HUES64 (cell line): ENCODE data around the gene RERE.

Experiments used
- H3K27ac ChIP-seq: 2 replicates; pipeline ENCODE4 v1.7.0; 2013; ENCODE audit warnings: low read depth, low read length, inconsistent platforms
- H3K27me3 ChIP-seq: 2 replicates; pipeline ENCODE4 v1.6.1; 2013; ENCODE audit warnings: mild to moderate bottlenecking, low read length; ENCODE audit not compliant: insufficient read depth
- H3K36me3 ChIP-seq: 2 replicates; pipeline ENCODE4 v1.6.1; 2013; ENCODE audit warnings: mild to moderate bottlenecking, low read length; ENCODE audit not compliant: insufficient read depth
- H3K4me1 ChIP-seq: 2 replicates; pipeline ENCODE4 v1.6.1; 2013; ENCODE audit warnings: mild to moderate bottlenecking, low read length, moderate library complexity; ENCODE audit not compliant: insufficient read depth
- H3K4me3 ChIP-seq: 2 replicates; pipeline ENCODE4 v1.5.1; 2013; ENCODE audit warnings: mild to moderate bottlenecking, low read length, moderate library complexity
- H3K9ac ChIP-seq: 2 replicates; pipeline ENCODE4 v1.6.1; 2013; ENCODE audit warnings: mild to moderate bottlenecking, low read depth, low read length
- H3K9me3 ChIP-seq: 2 replicates; pipeline ENCODE4 v1.6.1; 2013; ENCODE audit warnings: low read depth, low read length; ENCODE audit not compliant: insufficient read depth
- WGBS: fragments of 150-250, 120-280 bp; methylation state at CpG from one replicate; pipeline ENCODE4 v1.1.7; 2013; ENCODE audit warnings: missing lambda C conversion rate; 5-methylcytosine and 5-hydroxymethylcytosine counted together

The RERE gene

DNA sequence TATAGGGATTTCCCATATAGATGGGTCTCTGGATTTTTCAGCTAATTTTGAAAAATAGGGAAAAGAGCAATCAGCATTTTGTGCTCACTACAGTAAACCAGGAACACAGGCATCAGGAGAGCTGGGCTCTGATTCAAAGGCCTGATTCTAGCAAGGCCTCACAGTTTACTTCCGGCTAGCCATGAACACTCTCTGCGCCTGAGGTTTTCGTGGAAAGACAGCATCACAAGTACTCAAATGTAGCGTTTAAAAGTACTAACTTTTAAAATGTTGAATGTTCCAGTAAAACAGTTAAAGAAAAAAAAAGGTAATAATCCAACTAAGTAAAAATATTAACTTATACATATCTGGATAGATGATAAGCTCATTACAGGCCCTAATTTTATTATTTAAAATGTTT, 379.0 kb downstream of the RERE start:
- Histone ChIP-seq H3K27me3 (no peaks in the 10 kb centered on the region), H3K4me3 (no peak overlapping the region), H3K9ac (no peak overlapping the region), H3K36me3 (no peaks in the 10 kb centered on the region), H3K4me1 (peaks cover 34% of the 10 kb centered on the region), H3K9me3 (no peaks in the 10 kb centered on the region), H3K27ac (peak overlapping the region; percentile 62; the same call in 1 of the 2 replicates)
- 93% methylated on average over 4 of the region's 4 CpGs for WGBS

DNA sequence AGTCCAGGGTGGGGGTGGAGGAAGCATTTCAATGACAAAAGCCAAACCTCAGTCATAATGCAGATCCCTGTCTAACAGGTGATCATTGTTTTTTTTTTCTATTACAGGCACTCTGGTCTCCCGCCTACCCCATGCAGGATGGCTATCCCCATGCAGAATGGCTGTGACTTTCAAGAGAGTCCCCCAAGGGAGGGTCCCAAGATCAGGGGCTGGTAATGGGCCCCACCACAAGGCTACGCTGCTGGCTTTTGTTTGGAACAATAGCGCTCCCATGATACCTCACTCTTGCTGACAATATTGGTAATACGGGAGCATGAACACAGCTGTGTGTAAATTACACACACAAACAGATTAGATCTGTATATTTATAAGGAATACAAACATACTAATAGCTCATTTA, 380.1 kb downstream of the RERE start:
- H3K9me3 ChIP-seq = no peaks in the 10 kb centered on the region
- no peak overlapping the region; the same call in none of the 2 replicates for H3K27ac ChIP-seq
- H3K27me3 ChIP-seq = no peaks in the 10 kb centered on the region
- 54% methylated on average over 2 of the region's 4 CpGs for WGBS
- H3K36me3 ChIP-seq = no peaks in the 10 kb centered on the region
- peaks cover 34% of the 10 kb centered on the region for H3K4me1 ChIP-seq
- no peak overlapping the region for H3K4me3 ChIP-seq
- H3K9ac ChIP-seq = no peak overlapping the region

DNA sequence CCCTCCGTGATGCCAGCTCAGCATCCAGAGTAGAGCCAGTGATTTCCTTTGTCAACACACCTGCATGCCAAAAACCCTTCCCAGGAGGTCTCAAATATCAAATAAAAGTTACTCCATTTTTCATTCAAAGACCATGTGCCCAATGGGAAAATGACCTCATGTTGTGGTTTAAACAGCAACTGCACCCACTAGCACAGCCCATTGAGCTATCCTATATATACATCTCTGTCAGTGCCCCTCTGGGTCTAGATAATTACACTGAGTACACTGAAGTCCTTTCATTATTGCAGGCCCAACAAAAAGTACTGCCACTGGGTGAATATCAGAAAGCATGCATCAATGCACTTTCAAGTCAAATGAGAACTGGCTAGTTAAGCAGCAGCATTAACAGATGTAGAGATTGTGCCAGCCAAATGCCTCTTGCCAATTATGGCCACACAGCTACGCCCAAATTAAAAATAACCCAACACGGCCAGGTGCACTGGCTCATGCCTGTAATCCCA, 381.8 kb downstream of the RERE start:
- no peaks in the 10 kb centered on the region for H3K36me3 ChIP-seq
- peaks cover 36% of the 10 kb centered on the region for H3K4me1 ChIP-seq
- WGBS = 98% methylated on average over 3 of the region's 3 CpGs
- H3K9me3 ChIP-seq = no peaks in the 10 kb centered on the region
- H3K27me3 ChIP-seq = no peaks in the 10 kb centered on the region
- H3K9ac ChIP-seq = no peak overlapping the region
- no peak overlapping the region for H3K27ac ChIP-seq
- H3K4me3 ChIP-seq = no peak overlapping the region

DNA sequence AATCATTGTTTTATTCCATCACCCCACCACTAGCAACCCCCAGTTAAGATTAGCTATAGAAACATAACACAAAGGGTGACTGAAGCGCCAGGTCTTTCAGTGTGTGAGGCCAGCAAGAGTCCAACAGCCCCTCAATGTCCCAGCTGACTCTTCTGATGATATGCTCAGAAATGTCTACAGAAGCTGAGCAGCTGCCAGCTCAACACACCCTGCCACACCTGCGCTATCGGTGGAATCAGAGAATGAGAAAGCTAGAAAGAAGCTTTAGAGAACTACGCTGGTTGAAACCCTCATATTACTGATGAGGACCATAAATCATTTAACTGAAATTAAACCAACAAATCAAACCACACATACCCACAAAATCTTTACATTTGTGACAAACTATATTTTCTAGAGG, 383.3 kb downstream of the RERE start:
- Histone ChIP-seq H3K4me3 (no peak overlapping the region), H3K9me3 (no peaks in the 10 kb centered on the region), H3K36me3 (no peaks in the 10 kb centered on the region), H3K27ac (no peak overlapping the region), H3K9ac (no peak overlapping the region), H3K4me1 (peaks cover 30% of the 10 kb centered on the region), H3K27me3 (no peaks in the 10 kb centered on the region)
- WGBS = 91% methylated on average over 4 of the region's 4 CpGs

DNA sequence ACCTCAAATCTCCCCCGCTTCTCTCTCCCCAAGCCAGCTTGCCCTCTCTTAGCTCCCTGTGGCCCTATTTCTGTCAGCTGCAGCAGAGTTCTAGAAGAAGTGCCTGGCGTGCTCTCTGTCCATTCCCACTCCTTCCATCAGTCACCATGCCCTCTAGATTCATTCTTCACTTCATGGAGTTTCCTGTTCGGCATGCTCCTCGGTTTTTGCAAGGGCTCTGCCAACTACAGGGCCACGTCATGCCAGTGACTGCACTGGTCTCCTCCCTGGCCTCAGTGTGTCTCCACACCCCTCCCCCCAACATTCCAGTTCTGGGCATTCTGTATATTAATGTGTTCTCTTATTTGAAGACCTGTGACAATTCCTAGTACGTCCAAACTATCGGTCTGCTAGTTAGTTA, 385.7 kb downstream of the RERE start:
- Histone ChIP-seq H3K4me1 (peaks cover 8% of the 10 kb centered on the region), H3K27ac (no peak overlapping the region), H3K4me3 (no peak overlapping the region), H3K36me3 (no peaks in the 10 kb centered on the region), H3K27me3 (no peaks in the 10 kb centered on the region), H3K9ac (no peak overlapping the region), H3K9me3 (no peaks in the 10 kb centered on the region)
- 91% methylated on average over 7 of the region's 7 CpGs for WGBS

DNA sequence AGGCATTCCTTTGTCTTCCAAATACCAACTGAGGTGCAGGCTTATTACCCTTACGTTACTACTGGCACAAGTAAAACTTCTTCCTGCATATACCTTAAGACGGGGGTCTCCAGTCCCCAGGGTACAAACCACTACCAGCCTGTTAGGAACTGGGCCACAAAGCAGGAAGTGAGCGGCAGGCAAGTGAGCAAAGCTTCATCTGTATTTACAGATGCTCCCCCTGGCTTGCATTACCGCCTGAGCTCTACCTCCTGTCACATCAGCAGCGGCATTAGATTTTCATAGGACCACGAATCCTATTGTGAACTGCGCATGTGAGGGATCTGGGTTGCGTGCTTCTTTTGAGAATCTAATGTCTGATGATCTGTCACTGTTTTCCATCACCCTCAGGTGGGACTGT, 386.4 kb downstream of the RERE start:
- 85% methylated on average over 8 of the region's 8 CpGs for WGBS
- no peak overlapping the region for H3K27ac ChIP-seq

DNA sequence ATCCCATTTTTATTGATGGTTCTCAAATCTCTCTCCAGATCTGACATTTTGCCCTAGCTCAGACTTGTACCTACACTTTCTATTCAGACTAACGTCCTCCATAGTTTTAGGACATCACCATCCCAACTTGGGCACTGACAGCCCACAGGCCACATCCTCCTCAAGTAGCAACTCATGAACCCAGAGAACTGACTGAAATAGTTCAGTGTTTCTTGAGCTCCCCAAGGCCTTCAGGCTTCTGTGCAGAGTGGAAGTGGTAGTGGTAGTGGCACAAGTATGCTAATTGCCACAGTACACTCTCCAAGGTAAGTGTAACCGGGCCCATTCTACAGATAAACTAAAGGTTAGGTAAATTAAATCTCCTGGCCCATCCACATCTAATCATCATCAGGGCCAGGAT, 387.0 kb downstream of the RERE start:
- H3K4me1 ChIP-seq = 0 out of 2 replicates have a peak, but pooled peaks cover 6% of the 10 kb centered on the region
- no peaks in the 10 kb centered on the region for H3K9me3 ChIP-seq
- 93% methylated on average over 2 of the region's 2 CpGs for WGBS
- no peak overlapping the region for H3K4me3 ChIP-seq
- no peak overlapping the region for H3K27ac ChIP-seq
- H3K36me3 ChIP-seq = no peaks in the 10 kb centered on the region
- no peak overlapping the region for H3K9ac ChIP-seq
- no peaks in the 10 kb centered on the region for H3K27me3 ChIP-seq

More for the DNA sequence above, 386.4 kb downstream of the RERE start:
- Histone ChIP-seq H3K4me1 (0 out of 2 replicates have a peak, but pooled peaks cover 2% of the 10 kb centered on the region), H3K27me3 (no peaks in the 10 kb centered on the region), H3K9ac (no peak overlapping the region), H3K9me3 (no peaks in the 10 kb centered on the region), H3K4me3 (no peak overlapping the region), H3K36me3 (no peaks in the 10 kb centered on the region)

DNA sequence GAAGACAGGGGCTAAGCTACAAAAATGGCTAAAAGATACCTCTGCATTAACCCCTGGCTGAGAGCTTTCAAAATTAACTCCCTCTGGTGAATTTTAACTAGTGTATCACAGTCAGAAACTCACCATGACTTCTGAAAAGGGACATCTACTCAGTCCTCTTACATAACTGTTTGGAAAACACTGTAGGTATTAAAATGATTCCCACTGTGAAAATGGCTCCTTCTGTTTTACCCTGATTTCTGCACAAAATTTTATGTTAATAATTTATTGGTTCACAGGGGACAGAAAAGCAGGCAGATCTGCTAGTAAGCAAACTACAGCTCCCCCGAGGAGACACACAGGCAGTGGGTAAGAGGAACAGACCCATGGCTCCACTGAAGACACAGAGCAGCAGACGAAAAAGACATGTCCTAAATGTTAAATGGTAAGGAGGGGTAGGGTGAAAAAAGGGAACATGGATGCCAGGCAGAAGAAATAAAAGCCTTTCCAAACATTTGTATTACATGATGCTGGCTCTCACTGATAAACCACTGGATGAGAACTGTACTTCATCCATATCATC, 387.8 kb downstream of the RERE start:
- H3K9me3 ChIP-seq = no peaks in the 10 kb centered on the region
- no peak overlapping the region for H3K4me3 ChIP-seq
- WGBS = 89% methylated on average over 2 of the region's 2 CpGs
- no peaks in the 10 kb centered on the region for H3K36me3 ChIP-seq
- H3K9ac ChIP-seq = no peak overlapping the region
- no peak overlapping the region for H3K27ac ChIP-seq
- peaks cover 14% of the 10 kb centered on the region; the same call in 1 of the 2 replicates for H3K4me1 ChIP-seq
- H3K27me3 ChIP-seq = no peaks in the 10 kb centered on the region

DNA sequence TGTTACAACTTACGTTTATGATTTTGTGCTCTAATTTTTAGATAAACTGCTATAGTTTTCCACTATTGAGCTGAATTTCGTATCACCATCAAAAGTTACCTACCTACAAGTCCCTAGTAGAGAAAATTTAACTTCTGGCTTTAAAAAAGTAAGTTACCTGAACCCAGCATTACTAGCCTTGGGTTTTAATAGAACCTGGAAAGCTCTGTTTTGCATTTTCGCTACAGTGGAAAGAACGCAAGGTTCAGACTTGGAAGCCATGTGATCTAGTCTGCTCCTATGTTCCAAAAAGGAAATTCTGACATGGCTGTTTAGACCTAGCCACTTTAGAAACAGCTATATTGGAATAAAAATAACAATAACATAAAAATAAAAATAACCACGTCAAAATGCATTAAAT, 389.0 kb downstream of the RERE start:
- H3K27ac ChIP-seq = no peak overlapping the region
- WGBS = 91% methylated on average over 5 of the region's 5 CpGs
- no peaks in the 10 kb centered on the region for H3K27me3 ChIP-seq
- H3K4me3 ChIP-seq = no peak overlapping the region
- H3K9me3 ChIP-seq = no peaks in the 10 kb centered on the region
- peaks cover 15% of the 10 kb centered on the region; the same call in 1 of the 2 replicates for H3K4me1 ChIP-seq
- no peaks in the 10 kb centered on the region for H3K36me3 ChIP-seq
- no peak overlapping the region for H3K9ac ChIP-seq

DNA sequence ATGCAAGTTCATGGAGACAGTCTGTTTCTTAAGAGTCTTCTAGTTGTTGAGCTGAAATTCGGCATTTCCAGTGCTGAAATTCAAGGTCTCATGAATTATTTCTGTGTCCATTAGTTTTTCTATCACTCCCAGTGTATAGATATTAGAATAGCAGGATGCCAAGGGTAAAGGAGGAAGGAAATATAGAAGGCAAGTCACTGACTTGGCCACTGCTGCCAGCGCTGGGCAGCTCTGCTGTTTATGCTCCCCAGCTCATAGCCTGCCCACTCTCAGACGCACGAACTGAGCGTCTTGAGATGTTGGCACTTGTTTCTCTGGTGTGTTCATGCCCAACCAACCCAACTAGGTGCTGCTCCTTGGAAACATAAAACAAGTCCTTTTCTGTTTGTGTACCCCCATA, 389.5 kb downstream of the RERE start:
- H3K36me3 ChIP-seq = no peaks in the 10 kb centered on the region
- no peak overlapping the region for H3K4me3 ChIP-seq
- H3K27ac ChIP-seq = no peak overlapping the region
- H3K27me3 ChIP-seq = no peaks in the 10 kb centered on the region
- H3K9me3 ChIP-seq = no peaks in the 10 kb centered on the region
- H3K9ac ChIP-seq = no peak overlapping the region
- WGBS = 96% methylated on average over 5 of the region's 5 CpGs
- peaks cover 15% of the 10 kb centered on the region; the same call in 1 of the 2 replicates for H3K4me1 ChIP-seq

DNA sequence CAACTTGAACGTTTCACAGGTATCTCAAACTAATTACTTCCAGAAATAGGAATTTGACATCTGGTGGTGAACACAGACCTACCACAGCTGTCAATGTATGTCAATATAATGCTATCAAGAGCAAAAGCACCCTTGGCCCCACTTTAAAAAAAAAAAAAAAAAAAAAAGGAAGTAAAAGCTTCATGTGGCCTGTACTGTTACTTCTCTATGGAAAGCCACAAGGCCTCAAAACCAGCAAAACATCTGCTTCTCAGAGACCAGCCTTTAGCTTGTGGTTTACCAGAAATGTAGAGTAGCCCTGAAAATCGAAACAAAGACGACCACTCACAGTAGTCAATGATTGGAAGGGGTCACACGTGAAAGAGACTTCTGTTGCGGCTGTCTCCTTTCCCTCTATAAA, 389.9 kb downstream of the RERE start:
- H3K36me3 ChIP-seq = no peaks in the 10 kb centered on the region
- H3K4me1 ChIP-seq = peaks cover 19% of the 10 kb centered on the region; the same call in 1 of the 2 replicates
- H3K27ac ChIP-seq = no peak overlapping the region
- no peak overlapping the region for H3K9ac ChIP-seq
- H3K27me3 ChIP-seq = no peaks in the 10 kb centered on the region
- H3K9me3 ChIP-seq = no peaks in the 10 kb centered on the region
- WGBS = 96% methylated on average over 5 of the region's 5 CpGs
- no peak overlapping the region for H3K4me3 ChIP-seq

DNA sequence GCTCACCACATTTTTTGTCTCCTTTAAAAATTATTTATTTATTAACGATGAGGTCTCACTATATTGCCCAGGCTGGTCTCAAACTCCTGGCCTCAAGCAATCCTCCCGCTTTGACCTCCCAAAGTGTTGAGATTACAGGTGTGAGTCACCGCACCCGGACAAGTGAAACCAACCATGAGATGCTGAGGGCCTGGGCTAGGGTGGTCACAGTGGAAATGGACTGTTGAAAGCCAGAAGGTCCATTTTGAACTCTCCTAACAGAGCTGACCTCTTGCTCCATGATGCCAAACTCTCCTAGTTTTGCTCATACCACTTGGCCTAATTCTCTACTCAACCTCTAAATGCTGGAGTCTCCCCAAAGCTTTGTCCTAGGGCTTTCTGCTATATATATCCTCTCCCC, 390.4 kb downstream of the RERE start:
- no peaks in the 10 kb centered on the region for H3K9me3 ChIP-seq
- no peak overlapping the region for H3K27ac ChIP-seq
- H3K4me3 ChIP-seq = no peak overlapping the region
- H3K27me3 ChIP-seq = no peaks in the 10 kb centered on the region
- H3K36me3 ChIP-seq = no peaks in the 10 kb centered on the region; the same call in 1 of the 2 replicates
- WGBS = 94% methylated on average over 4 of the region's 4 CpGs
- peaks cover 24% of the 10 kb centered on the region for H3K4me1 ChIP-seq
- no peak overlapping the region for H3K9ac ChIP-seq
